Measurements from ENCODE around the gene NIM1K. TPM values are rescaled to one million over a fixed set of nuclear protein-coding genes. Genes with fewer than 3 reads are reported as not detected.

The NIM1K gene
- polyA plus RNA-seq, 1 of the 3 experiments (the other 2 are of a cell fraction) = 0.16 TPM

- POLR2A ChIA-PET = no interaction called here
- no peak overlapping the region for H3K4me3 ChIP-seq (ENCODE audit: low read depth in 2 of 2, low read length in 1 of 2)
- no peaks in the 10 kb centered on the region for H3K9me3 ChIP-seq
- peaks cover 57% of the 10 kb centered on the region for H3K79me2 ChIP-seq (ENCODE audit: insufficient read depth)
- H3K27ac ChIP-seq (ENCODE audit: low read depth in 2 of 2, low read length in 1 of 2) = no peak overlapping the region
- H2AFZ ChIP-seq (ENCODE audit: low read depth) = no peak overlapping the region
- H3K27me3 ChIP-seq (ENCODE audit: insufficient read depth) = no peaks in the 10 kb centered on the region
- WGBS (ENCODE audit: low lambda C conversion rate) = 93% methylated on average over 3 of the region's 3 CpGs
- H3K9me2 ChIP-seq = no peaks in the 10 kb centered on the region
- H3F3A ChIP-seq (replicated peaks; ENCODE audit: insufficient read depth) = peaks cover 12% of the 10 kb centered on the region
- CTCF ChIA-PET = interaction anchor here (1.2 kb wide), 2 partner anchors 25 to 151 kb away, joined by 3 read pairs; no protein-coding TSS in a partner anchor
- H3K4me2 ChIP-seq = no peak overlapping the region
- H3K36me3 ChIP-seq (replicated peaks in 1 of 2; ENCODE audit: control insufficient read depth in 1 of 2, insufficient read depth in 2 of 2, low read length in 1 of 2) = peaks cover 7 to 31% of the 10 kb centered on the region in 2 experiments
- no peak overlapping the region for H3K9ac ChIP-seq
- DNase-seq = no peak
- no peaks in the 10 kb centered on the region; a peak in 1 of 4 replicates for H3K4me1 ChIP-seq (ENCODE audit: control insufficient read depth in 1 of 2, insufficient read depth in 2 of 2, low read depth in 1 of 2, low read length in 1 of 2)
- peaks cover 14% of the 10 kb centered on the region; the same call in 1 of the 2 replicates for H4K20me1 ChIP-seq (ENCODE audit: insufficient read depth)
- TF ChIP-seq POLR2AphosphoS5 (IDR thresholded peaks at IDR 0.05; ENCODE audit: low read depth, low read length) (no peak), NFIC (IDR thresholded peaks at IDR 0.05; ENCODE audit: borderline replicate concordance) (no peak), RFX5 (IDR thresholded peaks at IDR 0.05; ENCODE audit: low read length) (no peak), CTCF (IDR thresholded peaks at IDR 0.05) (no peak), MEF2A (IDR thresholded peaks at IDR 0.05; ENCODE audit: borderline replicate concordance, low read depth) (no peak), USF2 (IDR thresholded peaks at IDR 0.05; ENCODE audit: borderline replicate concordance, low read depth, low read length) (no peak), CHD2 (IDR thresholded peaks at IDR 0.05; ENCODE audit: low read length, partially characterized antibody) (no peak), YY1 (IDR thresholded peaks at IDR 0.05; ENCODE audit: low read depth) (no peak), TEAD4 (IDR thresholded peaks at IDR 0.05; ENCODE audit: borderline replicate concordance, insufficient read depth) (no peak), REST (IDR thresholded peaks at IDR 0.05; ENCODE audit: low read depth, low read length) (no peak), FOSL2 (IDR thresholded peaks at IDR 0.05; ENCODE audit: borderline replicate concordance, low read depth) (no peak), TAF1 (IDR thresholded peaks at IDR 0.05; ENCODE audit: borderline replicate concordance, low read depth, low read length) (no peak), NRF1 (IDR thresholded peaks at IDR 0.05; ENCODE audit: low read depth, low read length) (no peak), GATA2 (CRISPR knock-in tag; IDR thresholded peaks at IDR 0.05) (no peak), ZBTB33 (IDR thresholded peaks at IDR 0.05; ENCODE audit: borderline replicate concordance, low read depth) (no peak), EZH2phosphoT487 (IDR thresholded peaks at IDR 0.05; ENCODE audit: borderline replicate concordance, low read depth) (no peak), FOXJ3 (CRISPR knock-in tag; IDR thresholded peaks at IDR 0.05) (no peak), EP300 (IDR thresholded peaks at IDR 0.05; ENCODE audit: borderline replicate concordance in 1 of 2, low read depth in 1 of 2, low read length in 1 of 2) (no peak)
These were observed 47.0 kb upstream of the NIM1K start for GRCh38 chr5:43145071-43145470.
